HEK293 (cell line): ENCODE measurements around the gene PLXNA2.
A peak's percentile ranks its signal among the peaks of the same experiment; 100 is the strongest.

Experiments used
- CTCF ChIP-seq: fragments of 450-650 bp; formaldehyde crosslinking; IDR thresholded peaks from 2 replicates; pipeline ENCODE4 v1.5.1; 2016; ENCODE audit warnings: missing biosample characterization, missing genetic modification characterization
- GLIS2 ChIP-seq: fragments of 450-650 bp; formaldehyde crosslinking; IDR thresholded peaks from 2 replicates; pipeline ENCODE4 v1.5.1; 2016; ENCODE audit warnings: missing biosample characterization, missing genetic modification characterization
- INSM2 ChIP-seq: fragments of 450-650 bp; formaldehyde crosslinking; IDR thresholded peaks from 2 replicates; pipeline ENCODE4 v1.5.1; 2016; ENCODE audit warnings: missing biosample characterization, missing genetic modification characterization
- PBX3 ChIP-seq: sonication (generic); formaldehyde crosslinking; IDR thresholded peaks from 2 replicates; pipeline ENCODE4 v1.8.1; 2022; ENCODE audit warnings: mild to moderate bottlenecking, moderate library complexity, missing genetic modification reagents
- ZFP41 ChIP-seq: fragments of 450-650 bp; formaldehyde crosslinking; IDR thresholded peaks from 2 replicates; pipeline ENCODE4 v1.5.1; 2016; ENCODE audit warnings: missing biosample characterization, missing genetic modification characterization, borderline replicate concordance
- ZNF335 ChIP-seq: fragments of 450-650 bp; formaldehyde crosslinking; conservative IDR thresholded peaks from 2 replicates; pipeline ENCODE4 v1.5.1; 2016; ENCODE audit warnings: missing biosample characterization, missing genetic modification characterization
- ZNF394 ChIP-seq: fragments of 450-650 bp; formaldehyde crosslinking; IDR thresholded peaks from 2 replicates; pipeline ENCODE4 v1.5.1; 2016; ENCODE audit warnings: missing biosample characterization, missing genetic modification characterization, mild to moderate bottlenecking, moderate library complexity, borderline replicate concordance
- ZNF571 ChIP-seq: fragments of 450-650 bp; formaldehyde crosslinking; IDR thresholded peaks from 2 replicates; pipeline ENCODE4 v1.5.0; 2017; ENCODE audit warnings: missing biosample characterization, missing genetic modification characterization
- ZNF580 ChIP-seq: fragments of 450-650 bp; formaldehyde crosslinking; IDR thresholded peaks from 2 replicates; pipeline ENCODE4 v1.5.1; 2016; ENCODE audit warnings: missing biosample characterization, missing genetic modification characterization
- TF ChIP-seq, protein P1 (sequence below): fragments of 450-650 bp; formaldehyde crosslinking; IDR thresholded peaks from 2 replicates; pipeline ENCODE4 v1.5.0; 2017; ENCODE audit warnings: missing biosample characterization, missing genetic modification characterization, borderline replicate concordance
- TF ChIP-seq, protein P2 (sequence below): fragments of 450-650 bp; formaldehyde crosslinking; IDR thresholded peaks from 2 replicates; pipeline ENCODE4 v1.5.1; 2016; ENCODE audit warnings: missing biosample characterization, missing genetic modification characterization, low read depth

GRCh38 chr1:208203848-208204609 is 40.2 kb downstream of the PLXNA2 start:
- TF ChIP-seq CTCF (tag by site-specific recombination) = no peak
- TF ChIP-seq ZNF580 (tag by site-specific recombination) = no peak
- TF ChIP-seq PBX3 (CRISPR knock-in tag) = no peak
- TF ChIP-seq ZNF335 (tag by site-specific recombination) = peak; percentile 42; the same call in 1 of the 2 replicates
- TF ChIP-seq ZFP41 (tag by site-specific recombination) = no peak
- TF ChIP-seq INSM2 (tag by site-specific recombination) = no peak
- TF ChIP-seq ZNF571 (tag by site-specific recombination) = no peak
- no peak for TF ChIP-seq GLIS2 (tag by site-specific recombination)
- TF ChIP-seq, protein P1, sequence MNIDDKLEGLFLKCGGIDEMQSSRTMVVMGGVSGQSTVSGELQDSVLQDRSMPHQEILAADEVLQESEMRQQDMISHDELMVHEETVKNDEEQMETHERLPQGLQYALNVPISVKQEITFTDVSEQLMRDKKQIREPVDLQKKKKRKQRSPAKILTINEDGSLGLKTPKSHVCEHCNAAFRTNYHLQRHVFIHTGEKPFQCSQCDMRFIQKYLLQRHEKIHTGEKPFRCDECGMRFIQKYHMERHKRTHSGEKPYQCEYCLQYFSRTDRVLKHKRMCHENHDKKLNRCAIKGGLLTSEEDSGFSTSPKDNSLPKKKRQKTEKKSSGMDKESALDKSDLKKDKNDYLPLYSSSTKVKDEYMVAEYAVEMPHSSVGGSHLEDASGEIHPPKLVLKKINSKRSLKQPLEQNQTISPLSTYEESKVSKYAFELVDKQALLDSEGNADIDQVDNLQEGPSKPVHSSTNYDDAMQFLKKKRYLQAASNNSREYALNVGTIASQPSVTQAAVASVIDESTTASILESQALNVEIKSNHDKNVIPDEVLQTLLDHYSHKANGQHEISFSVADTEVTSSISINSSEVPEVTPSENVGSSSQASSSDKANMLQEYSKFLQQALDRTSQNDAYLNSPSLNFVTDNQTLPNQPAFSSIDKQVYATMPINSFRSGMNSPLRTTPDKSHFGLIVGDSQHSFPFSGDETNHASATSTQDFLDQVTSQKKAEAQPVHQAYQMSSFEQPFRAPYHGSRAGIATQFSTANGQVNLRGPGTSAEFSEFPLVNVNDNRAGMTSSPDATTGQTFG (tag by site-specific recombination) = no peak
- no peak for TF ChIP-seq ZNF394 (tag by site-specific recombination)
- TF ChIP-seq, protein P2, sequence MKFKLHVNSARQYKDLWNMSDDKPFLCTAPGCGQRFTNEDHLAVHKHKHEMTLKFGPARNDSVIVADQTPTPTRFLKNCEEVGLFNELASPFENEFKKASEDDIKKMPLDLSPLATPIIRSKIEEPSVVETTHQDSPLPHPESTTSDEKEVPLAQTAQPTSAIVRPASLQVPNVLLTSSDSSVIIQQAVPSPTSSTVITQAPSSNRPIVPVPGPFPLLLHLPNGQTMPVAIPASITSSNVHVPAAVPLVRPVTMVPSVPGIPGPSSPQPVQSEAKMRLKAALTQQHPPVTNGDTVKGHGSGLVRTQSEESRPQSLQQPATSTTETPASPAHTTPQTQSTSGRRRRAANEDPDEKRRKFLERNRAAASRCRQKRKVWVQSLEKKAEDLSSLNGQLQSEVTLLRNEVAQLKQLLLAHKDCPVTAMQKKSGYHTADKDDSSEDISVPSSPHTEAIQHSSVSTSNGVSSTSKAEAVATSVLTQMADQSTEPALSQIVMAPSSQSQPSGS (tag by site-specific recombination) = no peak
